Measurements from ENCODE around the gene ARHGAP6. TPM values are rescaled to one million over a fixed set of nuclear protein-coding genes. Genes with fewer than 3 reads are reported as not detected.

Gene ARHGAP6
- polyA plus RNA-seq, 4 donors = 1.1 to 3.5 (median 3.3) TPM; not detected in 1

- FAIRE-seq (no peak), DNase-seq (peak; percentile 67 to 86)
- no peak overlapping the region for H3K4me3 ChIP-seq (ENCODE audit: low read depth in 1 of 3, low read length in 3 of 3)
- H3K9me3 ChIP-seq (ENCODE audit: control insufficient read depth in 2 of 2, insufficient read depth in 1 of 2, low read depth in 1 of 2, low read length in 1 of 2) = no peaks in the 10 kb centered on the region
- H3K4me1 ChIP-seq (ENCODE audit: control insufficient read depth in 3 of 3, insufficient read depth in 2 of 3, low read depth in 1 of 3, low read length in 2 of 3) = peaks cover 0 to 6% (median 0%) of the 10 kb centered on the region in 3 donors
- WGBS, 3 donors = 50 to 66% (median 60%) methylated on average over 15 of the region's 15 CpGs
- H3K36me3 ChIP-seq (ENCODE audit: control insufficient read depth in 3 of 3, insufficient read depth in 2 of 3, low read depth in 1 of 3, low read length in 3 of 3) = no peaks in the 10 kb centered on the region
- H3K27me3 ChIP-seq (ENCODE audit: control insufficient read depth in 3 of 3, insufficient read depth in 3 of 3, low read length in 3 of 3) = no peaks in the 10 kb centered on the region
- H3K27ac ChIP-seq (ENCODE audit: low read depth in 1 of 3, low read length in 2 of 3) = peak overlapping the region in 2 of 3 donors; percentile 8 to 66
Observed at GRCh38 chrX:11437642-11438379, 227.9 kb downstream of the ARHGAP6 start.

GRCh38 chrX:11435568-11435967 lies 230.2 kb downstream of the ARHGAP6 start:
- WGBS, 3 donors = 42 to 66% (median 65%) methylated on average over 4 of the region's 4 CpGs
- no peak for FAIRE-seq

GRCh38 chrX:11434607-11435006 lies 231.1 kb downstream of the ARHGAP6 start:
- 39 to 65% (median 55%) methylated on average over 3 of the region's 3 CpGs for WGBS, 3 donors
- FAIRE-seq = no peak
- Histone ChIP-seq H3K9me3 (ENCODE audit: control insufficient read depth in 2 of 2, insufficient read depth in 1 of 2, low read depth in 1 of 2, low read length in 1 of 2) (no peaks in the 10 kb centered on the region), H3K4me3 (ENCODE audit: low read depth in 1 of 3, low read length in 3 of 3) (no peak overlapping the region), H3K27ac (ENCODE audit: low read depth in 1 of 3, low read length in 2 of 3) (no peak overlapping the region), H3K36me3 (ENCODE audit: control insufficient read depth in 3 of 3, insufficient read depth in 2 of 3, low read depth in 1 of 3, low read length in 3 of 3) (no peaks in the 10 kb centered on the region), H3K27me3 (ENCODE audit: control insufficient read depth in 3 of 3, insufficient read depth in 3 of 3, low read length in 3 of 3) (no peaks in the 10 kb centered on the region), H3K4me1 (ENCODE audit: control insufficient read depth in 3 of 3, insufficient read depth in 2 of 3, low read depth in 1 of 3, low read length in 2 of 3) (peaks cover 0 to 6% (median 0%) of the 10 kb centered on the region in 3 donors)
- no peak for DNase-seq

More at GRCh38 chrX:11435568-11435967, 230.2 kb downstream of the ARHGAP6 start:
- no peak overlapping the region for H3K4me3 ChIP-seq (ENCODE audit: low read depth in 1 of 3, low read length in 3 of 3)
- no peaks in the 10 kb centered on the region for H3K36me3 ChIP-seq (ENCODE audit: control insufficient read depth in 3 of 3, insufficient read depth in 2 of 3, low read depth in 1 of 3, low read length in 3 of 3)
- peaks cover 0 to 6% (median 0%) of the 10 kb centered on the region in 3 donors for H3K4me1 ChIP-seq (ENCODE audit: control insufficient read depth in 3 of 3, insufficient read depth in 2 of 3, low read depth in 1 of 3, low read length in 2 of 3)
- H3K9me3 ChIP-seq (ENCODE audit: control insufficient read depth in 2 of 2, insufficient read depth in 1 of 2, low read depth in 1 of 2, low read length in 1 of 2) = no peaks in the 10 kb centered on the region
- no peak overlapping the region for H3K27ac ChIP-seq (ENCODE audit: low read depth in 1 of 3, low read length in 2 of 3)
- H3K27me3 ChIP-seq (ENCODE audit: control insufficient read depth in 3 of 3, insufficient read depth in 3 of 3, low read length in 3 of 3) = no peaks in the 10 kb centered on the region
- DNase-seq = no peak

GRCh38 chrX:11431786-11432185 lies 233.9 kb downstream of the ARHGAP6 start:
- WGBS, 3 donors = 50 to 79% (median 71%) methylated on average over 1 of the region's 1 CpG
- H3K27ac ChIP-seq (ENCODE audit: low read depth in 1 of 3, low read length in 2 of 3) = no peak overlapping the region

GRCh38 chrX:11430271-11430670 lies 235.4 kb downstream of the ARHGAP6 start:
- Histone ChIP-seq H3K27ac (ENCODE audit: low read depth in 1 of 3, low read length in 2 of 3) (no peak overlapping the region), H3K36me3 (ENCODE audit: control insufficient read depth in 3 of 3, insufficient read depth in 2 of 3, low read depth in 1 of 3, low read length in 3 of 3) (no peaks in the 10 kb centered on the region), H3K9me3 (ENCODE audit: control insufficient read depth in 2 of 2, insufficient read depth in 1 of 2, low read depth in 1 of 2, low read length in 1 of 2) (no peaks in the 10 kb centered on the region), H3K4me3 (ENCODE audit: low read depth in 1 of 3, low read length in 3 of 3) (no peak overlapping the region), H3K27me3 (ENCODE audit: control insufficient read depth in 3 of 3, insufficient read depth in 3 of 3, low read length in 3 of 3) (peaks cover 0 to 1% (median 0%) of the 10 kb centered on the region in 3 donors), H3K4me1 (ENCODE audit: control insufficient read depth in 3 of 3, insufficient read depth in 2 of 3, low read depth in 1 of 3, low read length in 2 of 3) (no peaks in the 10 kb centered on the region)
- DNase-seq (no peak), FAIRE-seq (no peak)

More at GRCh38 chrX:11431786-11432185, 233.9 kb downstream of the ARHGAP6 start:
- Histone ChIP-seq H3K9me3 (ENCODE audit: control insufficient read depth in 2 of 2, insufficient read depth in 1 of 2, low read depth in 1 of 2, low read length in 1 of 2) (no peaks in the 10 kb centered on the region), H3K27me3 (ENCODE audit: control insufficient read depth in 3 of 3, insufficient read depth in 3 of 3, low read length in 3 of 3) (peaks cover 0 to 1% (median 0%) of the 10 kb centered on the region in 3 donors), H3K36me3 (ENCODE audit: control insufficient read depth in 3 of 3, insufficient read depth in 2 of 3, low read depth in 1 of 3, low read length in 3 of 3) (no peaks in the 10 kb centered on the region), H3K4me1 (ENCODE audit: control insufficient read depth in 3 of 3, insufficient read depth in 2 of 3, low read depth in 1 of 3, low read length in 2 of 3) (no peaks in the 10 kb centered on the region), H3K4me3 (ENCODE audit: low read depth in 1 of 3, low read length in 3 of 3) (no peak overlapping the region)
- FAIRE-seq (no peak), DNase-seq (no peak)

GRCh38 chrX:11429538-11430085 lies 236.1 kb downstream of the ARHGAP6 start:
- H3K27ac ChIP-seq (ENCODE audit: low read depth in 1 of 3, low read length in 2 of 3) = no peak overlapping the region
- no peaks in the 10 kb centered on the region for H3K36me3 ChIP-seq (ENCODE audit: control insufficient read depth in 3 of 3, insufficient read depth in 2 of 3, low read depth in 1 of 3, low read length in 3 of 3)
- no peaks in the 10 kb centered on the region for H3K4me1 ChIP-seq (ENCODE audit: control insufficient read depth in 3 of 3, insufficient read depth in 2 of 3, low read depth in 1 of 3, low read length in 2 of 3)
- DNase-seq (no peak), FAIRE-seq (no peak)
- 39 to 82% (median 78%) methylated on average over 3 of the region's 3 CpGs for WGBS, 3 donors
- H3K27me3 ChIP-seq (ENCODE audit: control insufficient read depth in 3 of 3, insufficient read depth in 3 of 3, low read length in 3 of 3) = peaks cover 0 to 1% (median 0%) of the 10 kb centered on the region in 3 donors
- no peak overlapping the region for H3K4me3 ChIP-seq (ENCODE audit: low read depth in 1 of 3, low read length in 3 of 3)
- H3K9me3 ChIP-seq (ENCODE audit: control insufficient read depth in 2 of 2, insufficient read depth in 1 of 2, low read depth in 1 of 2, low read length in 1 of 2) = no peaks in the 10 kb centered on the region

- H3K4me1 ChIP-seq (ENCODE audit: control insufficient read depth in 3 of 3, insufficient read depth in 2 of 3, low read depth in 1 of 3, low read length in 2 of 3) = no peaks in the 10 kb centered on the region
- peaks cover 0 to 1% (median 0%) of the 10 kb centered on the region in 3 donors for H3K27me3 ChIP-seq (ENCODE audit: control insufficient read depth in 3 of 3, insufficient read depth in 3 of 3, low read length in 3 of 3)
- H3K4me3 ChIP-seq (ENCODE audit: low read depth in 1 of 3, low read length in 3 of 3) = peak overlapping the region; percentile 5 to 56 (median 14)
- peak overlapping the region in 1 of 3 donors; percentile 72 for H3K27ac ChIP-seq (ENCODE audit: low read depth in 1 of 3, low read length in 2 of 3)
- DNase-seq (peak in 1 of 2 donors; percentile 52), FAIRE-seq (no peak)
- H3K9me3 ChIP-seq (ENCODE audit: control insufficient read depth in 2 of 2, insufficient read depth in 1 of 2, low read depth in 1 of 2, low read length in 1 of 2) = no peaks in the 10 kb centered on the region
- H3K36me3 ChIP-seq (ENCODE audit: control insufficient read depth in 3 of 3, insufficient read depth in 2 of 3, low read depth in 1 of 3, low read length in 3 of 3) = no peaks in the 10 kb centered on the region
- WGBS, 3 donors = 1 to 31% (median 7%) methylated on average over 16 to 53 of the region's 57 CpGs
Observed at GRCh38 chrX:11427453-11428071, 238.2 kb downstream of the ARHGAP6 start.

GRCh38 chrX:11426712-11427452 lies 238.8 kb downstream of the ARHGAP6 start:
- Histone ChIP-seq H3K27me3 (ENCODE audit: control insufficient read depth in 3 of 3, insufficient read depth in 3 of 3, low read length in 3 of 3) (peaks cover 0 to 1% (median 0%) of the 10 kb centered on the region in 3 donors), H3K4me1 (ENCODE audit: control insufficient read depth in 3 of 3, insufficient read depth in 2 of 3, low read depth in 1 of 3, low read length in 2 of 3) (no peaks in the 10 kb centered on the region), H3K27ac (ENCODE audit: low read depth in 1 of 3, low read length in 2 of 3) (peak overlapping the region in 1 of 3 donors; percentile 68), H3K4me3 (ENCODE audit: low read depth in 1 of 3, low read length in 3 of 3) (peak overlapping the region in 2 of 3 donors; percentile 14 to 56), H3K36me3 (ENCODE audit: control insufficient read depth in 3 of 3, insufficient read depth in 2 of 3, low read depth in 1 of 3, low read length in 3 of 3) (no peaks in the 10 kb centered on the region), H3K9me3 (ENCODE audit: control insufficient read depth in 2 of 2, insufficient read depth in 1 of 2, low read depth in 1 of 2, low read length in 1 of 2) (no peaks in the 10 kb centered on the region)
- peak in 1 of 2 donors; percentile 2 for DNase-seq
- FAIRE-seq = no peak
- WGBS, 3 donors = 34 to 55% (median 55%) methylated on average over 19 to 25 of the region's 25 CpGs
